Forelimb muscle (tissue), 1 donor: Measurements from ENCODE around the gene EMP2. TPM values are rescaled to one million over a fixed set of nuclear protein-coding genes. Genes with fewer than 3 reads are reported as not detected.

Source experiments
- DNase-seq: peaks from one replicate; pipeline ENCODE4 v3.0.0-alpha.2; 2013; ENCODE audit warnings: low read depth
- polyA plus RNA-seq: library from polyadenylated mRNA; unstranded; fragments of 120-200 nt; gene quantifications from one replicate; pipeline ENCODE4 v1.2.1, GENCODE V29; 2013; ENCODE audit not compliant: insufficient read length

Gene EMP2
- polyA plus RNA-seq, 1 donor, result 53.0 TPM

GRCh38 chr16:10610499-10611184, 30.2 kb upstream of the EMP2 start:
- no peak for DNase-seq

DNA sequence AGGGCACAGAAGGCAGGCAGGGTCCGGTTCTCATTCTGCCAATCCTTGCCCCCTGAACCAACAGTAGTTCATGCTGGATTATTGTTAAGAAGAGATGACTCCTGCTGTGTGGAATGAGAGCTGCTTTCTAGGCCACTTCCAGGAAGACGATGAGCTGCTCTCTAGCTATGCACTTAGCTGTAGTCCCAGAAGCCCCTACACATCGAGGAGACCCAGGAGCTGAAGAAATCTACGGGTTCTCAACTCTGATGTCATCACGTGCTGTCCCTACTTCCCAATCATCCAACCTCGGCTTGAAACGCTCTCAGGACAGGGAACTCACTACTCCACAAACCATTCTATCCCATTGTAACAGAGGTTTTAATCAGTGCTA, 29.0 kb upstream of the EMP2 start:
- DNase-seq, result peak; percentile 20

- DNase-seq, result peak; percentile 57
Measured at GRCh38 chr16:10608687-10609401, 28.4 kb upstream of the EMP2 start.

- DNase-seq, result no peak
Measured at GRCh38 chr16:10607157-10607556, 26.8 kb upstream of the EMP2 start.

DNA sequence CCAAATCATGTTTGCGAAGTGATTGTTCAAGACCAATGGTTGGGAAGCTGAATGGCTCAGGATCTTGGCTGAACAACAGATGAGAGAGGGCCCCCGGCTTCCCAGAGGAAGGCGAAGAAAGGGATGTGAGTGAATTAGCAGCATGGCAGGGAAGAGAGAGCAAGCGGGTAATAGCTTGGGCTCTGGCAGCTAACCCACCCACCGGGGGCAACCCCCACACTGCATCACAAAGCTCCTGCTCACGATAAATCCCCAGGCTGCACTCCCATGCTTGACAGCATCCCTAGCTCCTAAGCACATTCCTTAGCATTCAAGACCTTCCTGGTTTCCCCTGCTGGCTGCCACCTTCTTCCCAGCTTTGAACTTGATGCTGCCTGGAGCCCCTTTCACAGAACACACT, 26.2 kb upstream of the EMP2 start:
- no peak for DNase-seq

DNA sequence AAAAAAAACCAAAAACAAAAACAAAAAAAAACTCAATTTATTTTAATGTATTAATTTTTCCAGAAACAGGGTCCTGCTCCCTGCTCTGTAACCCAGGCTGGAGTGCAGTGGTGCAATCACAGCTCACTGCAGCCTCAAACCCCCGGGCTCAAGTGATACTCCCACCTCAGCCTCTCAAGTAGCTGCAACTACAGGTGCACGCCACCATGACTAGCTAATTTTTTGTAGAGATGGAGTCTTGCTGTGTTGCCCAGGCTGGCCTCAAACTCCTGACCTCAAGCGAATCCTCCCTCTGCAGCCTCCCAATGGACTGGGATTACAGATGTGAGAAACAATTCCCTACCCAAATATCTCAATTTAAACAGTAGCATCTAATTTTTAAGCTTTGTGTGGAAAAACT, 25.2 kb upstream of the EMP2 start:
- no peak for DNase-seq

DNA sequence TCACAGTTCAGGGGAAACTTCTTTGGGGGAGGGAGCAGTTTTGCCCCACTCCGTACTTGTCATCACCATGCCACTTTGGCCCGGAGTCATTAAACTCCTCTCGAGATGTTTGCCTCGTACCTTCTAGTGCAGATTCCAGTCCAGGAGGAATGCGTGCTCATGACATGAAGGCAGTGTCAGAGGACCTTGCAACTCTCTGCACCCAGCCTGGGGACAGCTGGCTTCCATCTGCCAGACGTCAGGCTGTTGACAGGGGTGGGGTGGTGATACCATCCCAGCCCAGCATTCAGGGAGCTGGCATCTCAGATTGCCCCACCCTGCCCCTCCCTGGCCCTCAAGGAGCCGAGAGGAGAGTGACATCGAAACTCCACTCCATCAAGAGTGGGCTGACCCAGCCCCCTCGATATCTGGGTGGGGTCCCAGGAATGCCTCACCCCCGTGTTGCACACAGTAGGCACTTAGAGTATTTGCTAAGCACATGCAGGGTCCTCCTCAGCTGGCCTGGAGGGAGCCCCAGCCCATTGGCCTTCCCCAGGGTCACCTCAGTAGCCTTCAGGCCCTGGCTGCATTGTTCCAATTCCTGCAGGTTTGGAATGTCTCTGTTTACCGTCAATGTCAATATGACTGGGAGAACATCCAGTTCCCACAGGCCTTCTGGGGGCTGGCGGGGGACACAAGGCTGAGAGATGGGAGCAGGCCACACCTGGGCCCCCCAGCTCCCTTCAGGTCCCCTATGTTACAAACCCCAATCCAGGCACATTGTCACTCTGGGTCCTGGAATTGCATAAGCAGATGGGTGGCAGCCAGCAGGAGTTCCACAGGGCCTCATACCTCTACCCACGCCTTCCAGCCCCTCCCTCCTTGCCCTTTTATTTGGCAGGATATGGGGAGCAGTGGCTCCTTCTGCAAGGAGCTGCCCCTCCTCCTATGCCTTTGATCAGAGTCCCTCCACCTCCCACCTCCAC, 21.3 kb upstream of the EMP2 start:
- DNase-seq, result no peak

DNA sequence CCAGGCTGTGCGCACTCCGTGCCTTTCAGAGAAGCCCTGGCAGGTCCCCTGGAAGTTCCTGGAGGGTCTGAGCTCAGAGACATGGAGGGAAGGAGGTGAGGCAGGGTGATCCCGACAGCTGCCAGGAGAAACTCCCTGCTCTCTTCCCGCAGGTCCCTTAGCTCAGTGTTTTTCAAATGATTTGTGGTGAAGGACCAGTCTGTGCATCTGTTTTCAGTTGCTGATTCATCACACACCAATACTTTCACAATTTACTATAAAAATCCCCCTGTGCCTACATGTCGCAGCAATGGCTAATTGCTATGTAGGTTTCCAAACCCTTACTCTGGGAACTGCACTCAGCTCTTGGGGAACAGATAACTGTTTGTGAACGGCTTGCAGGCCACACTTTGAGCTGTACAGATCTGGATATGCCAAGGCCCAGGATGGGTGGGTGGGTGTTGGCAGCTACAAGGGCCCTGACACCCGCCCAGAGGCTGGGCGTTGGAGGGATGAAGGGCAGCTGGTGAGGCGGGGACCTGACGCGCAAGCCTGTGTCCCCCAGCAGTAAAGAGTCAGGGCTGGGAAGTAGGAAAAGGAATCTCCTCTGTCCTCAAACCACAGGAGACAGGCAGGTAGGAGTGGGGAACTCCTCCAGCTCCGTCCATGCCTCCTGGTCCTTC, 20.5 kb upstream of the EMP2 start:
- no peak for DNase-seq

GRCh38 chr16:10599626-10600025, 19.2 kb upstream of the EMP2 start:
- no peak for DNase-seq

GRCh38 chr16:10598157-10598556, 17.8 kb upstream of the EMP2 start:
- DNase-seq, result no peak

DNA sequence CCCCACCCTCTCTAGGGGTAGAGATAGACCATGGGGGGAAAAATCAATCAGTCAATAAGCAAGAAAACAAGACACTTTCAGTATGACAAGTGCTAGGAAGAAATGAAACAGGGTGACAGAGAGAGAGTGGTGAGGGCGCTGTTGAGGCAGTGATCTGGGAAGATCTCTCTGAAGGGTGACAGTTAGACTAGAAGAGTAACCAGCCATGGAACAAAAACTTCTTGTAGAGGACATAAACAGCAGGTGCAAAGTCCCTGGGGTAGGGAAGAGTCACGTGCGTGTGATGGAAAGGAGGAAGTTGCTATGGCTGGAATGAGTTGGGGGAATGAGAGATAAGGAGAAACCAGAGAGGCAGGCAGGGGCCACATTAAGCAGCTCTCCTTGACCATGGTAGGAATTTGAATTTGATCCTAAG, 16.8 kb upstream of the EMP2 start:
- no peak for DNase-seq

DNA sequence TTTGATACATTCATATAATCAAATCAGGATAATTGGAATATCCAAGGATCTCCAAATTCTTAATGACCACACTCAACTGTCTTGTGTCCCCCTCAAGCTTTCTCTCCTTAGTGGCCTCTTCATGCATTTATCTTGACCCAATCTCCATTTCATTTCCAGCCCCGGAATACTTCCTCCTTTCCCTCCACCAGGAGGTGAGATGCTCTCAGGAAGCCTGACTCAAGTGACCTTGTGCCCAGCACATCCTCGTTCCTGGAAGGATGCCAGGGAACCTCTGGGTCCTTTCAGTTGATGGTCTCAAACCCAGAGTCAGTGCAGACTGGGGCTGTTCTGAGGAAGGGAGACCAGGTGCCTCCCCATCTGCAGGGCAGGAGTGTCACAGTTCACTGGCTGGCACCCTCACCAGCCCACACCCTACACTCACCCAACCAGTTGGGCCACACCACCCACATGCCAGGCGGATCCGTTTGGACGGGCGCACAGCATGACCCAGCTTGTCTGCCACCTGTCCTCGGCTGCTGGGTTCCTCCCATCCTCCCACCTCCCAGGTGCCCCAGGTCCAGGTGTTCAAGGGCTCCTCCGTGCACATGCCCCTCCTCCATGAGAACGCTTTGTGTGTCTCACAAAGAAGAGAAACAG, 14.0 kb upstream of the EMP2 start:
- DNase-seq, result no peak

- no peak for DNase-seq
Measured at GRCh38 chr16:10592611-10593010, 12.2 kb upstream of the EMP2 start.

DNA sequence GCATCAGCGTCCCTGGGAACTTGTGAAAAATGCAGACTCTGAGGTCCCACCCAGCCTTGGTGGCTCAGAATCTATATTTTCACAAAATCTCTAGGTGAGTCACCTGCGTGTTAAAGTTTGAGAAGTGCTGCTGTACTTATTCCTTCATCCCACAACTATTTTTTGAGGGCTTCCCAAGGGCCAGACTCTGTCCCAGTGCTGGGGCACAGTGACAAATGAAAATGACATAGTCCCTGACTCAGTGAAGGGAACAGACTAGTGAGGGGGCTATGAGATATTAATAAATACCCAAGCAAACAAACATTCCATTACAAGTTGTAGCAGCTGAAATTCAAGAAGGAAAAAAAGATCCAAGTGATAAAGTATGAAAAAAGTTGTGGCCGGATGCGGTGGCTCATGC, 9.9 kb upstream of the EMP2 start:
- DNase-seq, result no peak

- DNase-seq, result no peak
Measured at GRCh38 chr16:10589109-10589508, 8.7 kb upstream of the EMP2 start.

DNA sequence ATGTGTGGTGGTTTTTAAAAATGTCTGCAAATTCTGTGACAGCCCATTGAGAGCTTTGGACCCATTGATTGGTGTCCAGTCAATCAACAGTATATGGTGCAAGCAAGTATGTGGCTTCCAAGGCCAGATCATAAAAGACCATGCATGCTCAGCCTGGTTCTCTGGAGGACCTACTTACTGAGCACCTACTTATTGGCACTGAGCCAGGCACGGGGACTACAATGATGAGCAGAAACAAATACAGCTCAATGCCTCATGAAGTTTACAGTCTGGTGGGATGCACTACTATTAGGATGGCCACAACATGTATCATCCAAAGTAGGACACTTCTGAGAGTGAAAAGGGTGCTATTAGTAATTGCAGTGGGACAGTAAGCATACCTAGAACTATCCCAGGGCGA, 7.2 kb upstream of the EMP2 start:
- DNase-seq, result no peak

- DNase-seq, result no peak
Measured at GRCh38 chr16:10584981-10585438, 4.6 kb upstream of the EMP2 start.

- DNase-seq, result no peak
Measured at GRCh38 chr16:10583269-10583668, 2.9 kb upstream of the EMP2 start.

GRCh38 chr16:10581507-10581906, 1.1 kb upstream of the EMP2 start:
- no peak for DNase-seq

GRCh38 chr16:10580883-10581247, 467 bp upstream of the EMP2 start:
- no peak for DNase-seq

GRCh38 chr16:10579575-10579964, 828 bp downstream of the EMP2 start:
- no peak for DNase-seq
